IPS DF 19.7 (cell line): ENCODE results near the gene GHITM.
"Not testable (repeated sequence)": the region's sequence is repeated elsewhere in the genome, so short reads cannot be mapped to it uniquely, and the experiment has no call there.

Experiments used
- DNase-seq: peaks from one replicate; pipeline ENCODE4 v3.0.0-alpha.2; 2013; ENCODE audit warnings: low read depth, low spot score

The GHITM gene

DNA sequence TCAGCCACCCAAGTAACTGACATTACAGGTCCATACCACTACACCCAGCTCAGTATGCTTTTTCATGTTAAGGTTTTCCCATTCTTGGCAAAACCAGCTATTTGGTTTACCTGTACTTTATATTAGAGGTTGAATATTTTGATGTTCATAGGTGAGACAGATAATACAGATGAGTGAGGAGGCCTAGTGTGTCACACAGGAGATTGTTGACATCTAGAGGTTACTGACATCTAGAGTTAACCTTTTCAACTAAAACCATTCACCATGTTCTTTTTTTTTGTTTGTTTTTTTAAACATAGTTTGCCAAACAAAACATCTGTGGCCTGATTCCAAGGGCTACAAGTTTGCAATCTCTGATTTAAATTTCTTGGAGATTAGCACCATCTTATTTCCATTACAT, 8.0 kb downstream of the GHITM start:
- DNase-seq: no peak

DNA sequence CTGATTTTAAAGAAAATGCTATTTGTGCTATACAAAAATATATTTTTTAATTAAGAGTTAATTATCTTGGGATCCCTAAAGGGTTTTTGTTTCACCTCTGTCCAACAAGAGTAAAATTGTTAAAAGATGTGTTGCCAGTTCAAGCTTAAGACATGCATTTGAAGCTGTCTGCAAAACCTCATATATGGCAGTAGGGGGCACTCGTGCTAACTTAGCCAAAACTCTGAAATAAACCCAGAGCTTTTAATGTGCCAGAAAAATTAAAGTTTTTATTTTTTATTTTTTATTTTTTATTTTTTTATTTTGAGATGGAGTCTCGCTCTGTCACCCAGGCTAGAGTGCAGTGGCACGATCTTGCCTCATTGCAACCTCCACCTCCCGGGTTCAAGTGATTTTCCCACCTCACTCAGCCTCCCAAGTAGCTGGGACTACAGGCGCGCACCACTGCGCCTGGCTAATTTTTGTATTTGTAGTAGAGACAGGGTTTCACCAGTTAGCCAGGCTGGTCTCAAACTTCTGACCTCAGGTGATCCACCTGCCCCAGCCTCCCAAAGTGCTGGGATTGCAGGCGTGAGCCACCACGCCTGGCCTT, 8.8 kb downstream of the GHITM start:
- not testable (repeated sequence) for DNase-seq

DNA sequence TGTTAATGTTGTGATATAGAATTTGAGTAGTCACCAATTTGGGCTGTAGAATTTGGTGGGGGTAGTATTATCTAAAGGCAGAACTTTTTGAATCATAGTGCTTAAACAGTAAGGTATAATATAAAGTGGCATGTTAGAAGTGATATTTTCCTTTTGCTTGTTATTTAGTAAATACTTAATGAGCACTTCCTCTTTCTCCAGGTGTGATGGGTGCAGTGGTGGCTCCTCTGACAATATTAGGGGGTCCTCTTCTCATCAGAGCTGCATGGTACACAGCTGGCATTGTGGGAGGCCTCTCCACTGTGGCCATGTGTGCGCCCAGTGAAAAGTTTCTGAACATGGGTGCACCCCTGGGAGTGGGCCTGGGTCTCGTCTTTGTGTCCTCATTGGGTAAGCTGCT, 10.5 kb downstream of the GHITM start:
- no peak for DNase-seq

DNA sequence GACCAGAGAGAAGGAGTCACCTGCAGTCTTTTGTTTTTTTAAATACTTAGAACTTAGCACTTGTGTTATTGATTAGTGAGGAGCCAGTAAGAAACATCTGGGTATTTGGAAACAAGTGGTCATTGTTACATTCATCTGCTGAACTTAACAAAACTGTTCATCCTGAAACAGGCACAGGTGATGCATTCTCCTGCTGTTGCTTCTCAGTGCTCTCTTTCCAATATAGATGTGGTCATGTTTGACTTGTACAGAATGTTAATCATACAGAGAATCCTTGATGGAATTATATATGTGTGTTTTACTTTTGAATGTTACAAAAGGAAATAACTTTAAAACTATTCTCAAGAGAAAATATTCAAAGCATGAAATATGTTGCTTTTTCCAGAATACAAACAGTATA, 13.5 kb downstream of the GHITM start:
- DNase-seq: no peak

DNA sequence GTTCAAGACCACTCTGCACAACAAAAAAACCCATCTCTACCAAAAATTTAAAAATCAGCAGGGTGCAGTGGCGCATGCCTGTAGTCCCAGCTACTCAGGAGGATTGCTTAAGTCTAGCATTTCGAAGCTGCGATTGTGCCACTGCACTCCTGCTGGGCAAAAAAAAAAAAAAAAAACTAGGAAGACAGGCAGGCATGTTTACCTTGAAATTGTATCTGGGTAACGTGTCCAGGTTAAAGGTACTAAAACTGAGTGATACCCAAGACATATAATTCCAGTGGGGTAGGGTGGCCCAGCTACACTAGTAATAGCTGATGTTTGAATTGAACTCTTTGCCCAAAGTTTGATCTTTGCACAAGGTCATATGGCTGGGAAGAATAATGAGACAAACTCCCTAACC, 16.2 kb downstream of the GHITM start:
- no peak for DNase-seq

DNA sequence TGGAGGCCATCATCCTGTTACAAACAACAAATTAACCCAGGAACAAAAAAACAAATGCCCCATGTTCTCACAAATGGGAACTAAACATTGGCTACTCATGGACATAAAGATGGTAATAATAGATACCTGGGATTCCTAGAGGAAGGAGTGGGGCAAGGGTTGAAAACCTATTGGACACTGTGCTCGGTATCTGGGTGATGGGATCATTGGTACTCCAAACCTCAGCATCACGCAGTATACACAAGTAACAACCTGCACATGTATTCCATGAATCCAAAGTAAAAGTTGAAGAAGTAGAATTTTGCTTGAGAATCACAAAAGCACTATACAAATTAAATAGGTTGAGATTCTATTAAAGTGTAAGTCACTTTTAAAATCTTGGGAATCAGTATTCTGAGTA, 16.7 kb downstream of the GHITM start:
- DNase-seq: no peak

DNA sequence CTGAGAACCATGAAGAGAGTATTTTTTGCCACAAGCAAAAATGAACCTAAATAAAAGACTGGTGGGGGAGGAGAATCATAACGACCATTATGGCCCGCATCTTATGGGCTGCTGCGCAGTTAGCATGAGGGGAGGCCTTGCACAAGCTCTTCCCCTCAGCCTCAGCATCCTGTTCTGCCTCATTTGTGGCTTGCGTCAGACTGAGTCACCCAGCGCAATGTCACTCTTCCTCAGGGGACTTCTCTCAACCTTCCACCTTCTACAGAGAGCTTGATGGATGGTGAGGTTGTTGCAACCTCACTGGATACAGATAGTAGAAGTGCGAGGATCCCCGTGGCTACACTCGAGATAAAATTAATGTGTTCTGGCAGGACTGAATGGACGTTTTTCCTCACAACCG, 17.5 kb downstream of the GHITM start:
- DNase-seq: no peak

DNA sequence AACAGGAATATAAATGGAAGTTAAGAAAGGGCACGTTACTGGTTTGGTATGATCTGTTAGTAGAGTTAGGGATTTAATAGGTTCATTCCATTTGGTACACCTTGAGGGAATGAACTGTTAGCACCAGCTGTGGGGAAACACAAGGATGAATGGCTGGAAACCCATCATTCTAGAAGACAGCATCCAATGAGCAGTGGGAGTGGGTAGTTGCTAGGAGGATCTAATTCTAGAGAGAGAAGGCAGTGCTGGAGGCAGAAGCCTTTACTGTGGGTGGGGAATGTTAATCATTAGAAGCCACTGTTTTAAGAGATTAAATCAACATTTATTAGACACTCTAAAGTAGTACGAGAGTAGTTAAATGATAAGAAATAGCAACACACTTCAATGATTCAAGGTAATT, 18.8 kb downstream of the GHITM start:
- DNase-seq: no peak

DNA sequence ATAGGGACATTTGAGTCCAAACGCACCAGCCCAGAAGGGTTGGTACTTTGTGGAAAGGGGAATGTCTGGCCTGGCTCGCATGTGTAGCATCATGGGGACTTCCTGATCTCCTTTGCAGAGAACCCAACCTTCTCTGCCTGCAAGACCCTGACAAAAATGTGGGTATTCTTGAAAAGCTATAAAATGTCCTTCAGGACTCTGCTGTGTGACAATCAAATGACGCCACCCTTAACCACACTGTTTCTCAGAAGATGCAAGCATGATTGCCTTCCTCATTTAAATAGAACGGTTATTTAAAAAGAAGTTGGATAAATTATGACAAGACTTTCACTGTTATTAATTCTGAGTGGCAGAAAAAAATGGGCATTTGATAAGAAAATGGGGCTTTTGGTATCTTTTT, 19.2 kb downstream of the GHITM start:
- DNase-seq: no peak

DNA sequence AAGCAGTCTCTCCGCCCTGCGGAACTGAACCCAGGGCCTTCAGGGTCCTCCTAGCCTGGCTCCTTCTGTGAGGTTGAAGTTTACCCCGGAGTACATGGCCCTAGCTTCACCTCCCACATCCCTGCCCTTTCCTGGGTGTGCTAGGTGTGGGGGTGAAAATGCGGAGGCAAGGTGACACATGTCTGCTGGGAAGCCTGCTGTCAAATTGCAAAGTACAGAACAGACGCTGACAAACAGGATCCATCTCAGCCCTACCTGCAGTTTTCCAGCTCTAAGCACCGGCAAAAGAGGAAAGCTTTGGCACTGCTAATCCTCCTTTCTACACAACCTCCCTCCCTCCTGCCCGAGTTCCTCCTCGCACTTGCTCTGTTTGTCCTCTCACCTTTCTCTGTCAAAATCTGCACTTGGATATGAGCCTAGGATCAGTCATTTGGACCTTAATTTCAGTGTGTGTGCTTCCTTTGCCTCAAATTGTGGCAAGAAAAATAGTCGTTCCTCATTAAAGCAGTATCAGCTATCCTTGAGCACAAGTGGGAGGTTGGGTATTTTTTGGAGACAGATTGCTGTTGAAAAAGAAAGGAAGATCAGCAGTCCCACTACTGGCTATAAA, 19.9 kb downstream of the GHITM start:
- DNase-seq: no peak

DNA sequence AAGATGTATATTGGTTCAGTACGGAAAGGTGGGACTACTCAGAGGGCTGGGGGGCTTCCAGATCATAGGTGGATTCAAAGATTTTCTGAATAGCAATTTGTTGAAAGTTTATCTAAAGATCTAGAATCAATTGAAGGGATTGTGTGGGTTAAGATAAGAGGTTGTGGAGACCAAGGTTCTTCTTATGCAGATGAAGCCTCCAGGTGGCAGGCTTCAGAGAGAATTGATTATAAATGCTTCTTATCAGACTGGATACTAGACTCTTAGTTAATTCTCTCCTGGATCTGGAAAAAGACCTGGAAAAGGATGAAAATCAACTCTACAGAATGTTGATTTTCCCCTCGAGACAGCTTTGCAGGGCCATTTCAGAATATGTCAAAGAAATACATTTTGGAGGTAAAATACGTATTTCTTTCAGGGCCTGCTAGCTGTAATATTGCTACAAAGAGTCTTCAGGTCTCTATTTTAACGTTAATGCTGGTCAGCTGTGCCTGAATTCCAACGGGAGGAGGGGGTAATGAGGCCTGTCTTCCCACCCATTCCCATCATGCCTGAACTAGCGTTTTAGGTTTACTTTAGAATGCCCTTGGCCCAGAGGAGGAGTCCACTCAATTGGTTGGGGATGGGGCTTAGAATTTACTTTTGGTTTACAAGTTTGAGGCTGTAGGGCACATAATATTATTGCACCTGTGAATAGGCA, 21.5 kb downstream of the GHITM start:
- DNase-seq: no peak

DNA sequence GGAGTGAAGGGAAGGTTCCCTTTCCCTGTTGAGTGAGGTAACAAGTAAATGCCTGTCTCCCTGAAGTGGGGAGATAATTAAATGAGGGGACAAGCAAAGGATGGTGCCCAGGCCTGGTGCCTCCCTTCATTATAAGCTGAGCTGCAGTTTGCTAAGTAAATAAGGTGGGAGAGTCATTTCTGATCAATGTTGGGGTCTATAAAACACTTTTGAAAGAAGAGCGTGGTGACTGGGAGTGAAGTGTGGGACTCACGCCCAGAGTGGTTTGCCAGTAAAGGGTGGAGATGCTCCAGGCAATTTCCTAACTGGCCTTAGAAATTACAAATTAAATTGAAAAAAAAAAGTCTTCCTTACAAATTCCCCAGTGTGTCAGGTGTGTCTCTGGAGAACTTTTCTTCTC, 24.7 kb downstream of the GHITM start:
- DNase-seq: no peak

DNA sequence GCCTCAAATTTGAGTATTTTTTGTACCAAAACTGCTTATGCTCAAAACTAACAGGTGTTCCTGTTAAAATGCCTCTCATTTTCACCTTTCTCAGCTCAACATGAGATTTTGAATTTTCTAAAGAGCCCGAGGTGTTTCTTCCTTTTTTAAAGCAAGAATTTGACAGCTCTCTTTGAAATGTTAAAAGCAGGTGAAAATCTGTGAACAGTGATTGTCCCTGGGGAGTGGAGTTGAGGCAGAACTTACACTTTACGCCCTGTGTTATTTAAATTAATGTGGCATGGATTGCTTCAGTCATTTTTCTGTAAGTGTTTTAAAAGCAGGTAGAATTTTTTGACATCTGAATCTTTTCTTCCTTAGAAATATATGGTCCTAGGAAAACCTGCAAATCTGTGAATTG, 25.1 kb downstream of the GHITM start:
- no peak for DNase-seq

DNA sequence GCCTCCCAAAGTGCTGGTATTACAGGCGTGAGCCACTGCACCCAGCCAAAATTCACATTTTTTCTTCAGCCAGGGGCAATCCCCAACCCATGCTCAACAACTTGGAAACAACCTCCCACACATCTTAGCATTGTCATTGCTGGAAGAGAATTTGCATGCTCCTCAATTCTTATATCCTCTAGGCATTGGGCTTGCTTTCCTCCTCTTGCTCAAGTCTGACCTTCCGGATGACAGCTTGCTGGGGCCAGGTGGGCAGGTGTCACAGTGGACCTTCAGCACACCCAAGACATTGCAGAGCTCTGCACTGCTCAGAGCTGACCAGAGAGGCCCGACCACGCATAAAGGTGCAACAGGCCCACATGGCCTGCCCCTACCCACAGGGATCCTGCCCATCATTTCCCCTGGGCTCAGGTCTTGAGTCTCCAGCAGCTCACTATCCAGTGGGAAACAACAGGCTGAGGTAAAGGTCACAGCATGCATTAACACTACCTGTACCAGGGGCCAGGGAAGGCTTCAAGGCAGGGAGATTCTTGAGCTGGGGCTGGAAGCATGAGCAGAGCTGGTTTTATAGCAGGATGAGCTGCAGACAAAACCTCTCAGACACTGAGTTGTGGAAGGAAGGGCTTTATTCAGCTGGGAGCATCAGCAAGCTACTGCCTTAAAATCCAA, 27.4 kb downstream of the GHITM start:
- DNase-seq: no peak

DNA sequence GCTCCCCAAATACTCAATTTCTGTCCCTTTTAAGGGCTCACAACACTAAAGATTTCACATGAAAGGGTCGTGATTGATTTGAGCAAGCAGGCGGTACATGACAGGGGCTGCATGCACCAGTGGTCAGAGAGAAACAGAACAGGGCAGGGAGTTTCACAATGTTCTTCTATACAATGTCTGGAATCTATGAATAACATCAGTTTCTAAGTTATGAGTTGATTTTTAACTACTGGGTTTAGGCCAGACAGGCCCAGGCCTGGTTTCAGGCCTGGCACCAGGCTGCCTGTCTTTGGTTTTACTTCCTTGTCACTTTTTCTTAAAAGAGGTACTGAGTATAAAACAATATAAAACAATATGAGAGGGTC, 28.0 kb downstream of the GHITM start:
- not testable (repeated sequence) for DNase-seq

DNA sequence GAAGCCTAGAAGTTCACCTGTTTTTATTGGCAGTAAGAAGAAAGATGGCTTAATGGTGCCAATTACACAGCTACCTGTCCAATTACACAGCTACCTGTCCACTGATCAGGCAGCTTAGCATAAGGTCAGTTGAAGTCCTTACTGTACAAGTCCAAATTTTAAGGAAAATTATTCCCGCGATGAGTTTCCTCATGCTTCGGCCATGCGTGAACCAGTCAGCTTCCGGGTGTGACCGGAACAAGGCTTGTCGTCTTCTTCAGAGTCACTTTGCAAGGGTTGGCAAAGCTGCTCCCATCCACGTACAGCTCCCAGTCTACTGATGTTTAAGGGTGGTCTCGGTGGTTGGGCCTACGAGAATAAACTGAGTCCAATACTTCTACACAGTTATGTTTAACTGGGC, 29.1 kb downstream of the GHITM start:
- not testable (repeated sequence) for DNase-seq

DNA sequence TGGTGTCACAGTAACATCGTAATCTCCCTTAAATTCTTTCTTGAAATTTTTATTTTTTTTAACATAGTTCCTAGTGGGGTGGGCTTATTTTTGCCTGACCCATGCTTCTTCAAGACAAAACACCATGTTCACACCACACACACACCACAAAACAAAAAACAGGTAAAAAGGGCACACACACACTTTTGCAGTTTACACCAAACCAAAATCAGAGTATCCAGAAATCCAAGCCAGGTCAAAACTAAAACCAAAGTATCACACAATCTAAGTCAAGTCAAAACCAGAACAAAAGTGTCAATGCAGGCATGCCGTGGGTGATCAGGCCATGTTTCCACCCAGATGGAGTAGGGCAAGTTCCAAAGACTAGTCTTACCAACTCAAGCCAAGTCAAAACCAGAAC, 31.9 kb downstream of the GHITM start:
- not testable (repeated sequence) for DNase-seq

DNA sequence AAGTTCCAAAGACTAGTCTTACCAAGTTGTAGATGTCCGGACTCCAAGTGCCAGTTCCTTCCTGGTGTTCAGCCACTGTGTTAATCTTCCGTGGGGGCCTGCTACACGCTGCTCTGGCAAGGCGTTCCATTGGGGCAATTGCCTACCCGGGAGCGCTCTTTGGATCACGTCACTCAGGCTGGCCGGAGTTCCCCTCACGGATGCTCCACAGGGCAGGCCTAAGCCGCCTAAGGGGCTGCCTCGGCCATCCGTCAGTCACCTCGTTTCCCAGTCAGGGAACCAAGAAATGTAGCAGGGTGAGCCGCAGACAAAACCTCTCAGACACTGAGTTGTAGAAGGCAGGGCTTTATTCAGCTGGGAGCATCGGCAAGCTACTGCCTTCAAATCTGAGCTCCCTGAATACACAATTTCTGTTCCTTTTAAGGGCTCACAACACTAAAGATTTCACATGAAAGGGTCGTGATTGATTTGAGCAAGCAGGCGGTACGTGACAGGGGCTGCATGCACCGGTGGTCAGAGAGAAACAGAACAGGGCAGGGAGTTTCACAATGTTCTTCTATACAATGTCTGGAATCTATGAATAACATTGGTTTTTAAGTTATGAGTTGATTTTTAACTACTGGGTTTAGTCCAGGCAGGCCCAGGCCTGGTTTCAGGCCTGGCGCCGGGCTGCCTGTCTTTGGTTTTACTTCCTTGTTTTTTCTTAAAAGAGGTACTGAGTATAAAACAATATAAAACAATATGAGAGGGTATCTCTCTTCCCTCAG, 32.6 kb downstream of the GHITM start:
- DNase-seq: not testable (repeated sequence)

DNA sequence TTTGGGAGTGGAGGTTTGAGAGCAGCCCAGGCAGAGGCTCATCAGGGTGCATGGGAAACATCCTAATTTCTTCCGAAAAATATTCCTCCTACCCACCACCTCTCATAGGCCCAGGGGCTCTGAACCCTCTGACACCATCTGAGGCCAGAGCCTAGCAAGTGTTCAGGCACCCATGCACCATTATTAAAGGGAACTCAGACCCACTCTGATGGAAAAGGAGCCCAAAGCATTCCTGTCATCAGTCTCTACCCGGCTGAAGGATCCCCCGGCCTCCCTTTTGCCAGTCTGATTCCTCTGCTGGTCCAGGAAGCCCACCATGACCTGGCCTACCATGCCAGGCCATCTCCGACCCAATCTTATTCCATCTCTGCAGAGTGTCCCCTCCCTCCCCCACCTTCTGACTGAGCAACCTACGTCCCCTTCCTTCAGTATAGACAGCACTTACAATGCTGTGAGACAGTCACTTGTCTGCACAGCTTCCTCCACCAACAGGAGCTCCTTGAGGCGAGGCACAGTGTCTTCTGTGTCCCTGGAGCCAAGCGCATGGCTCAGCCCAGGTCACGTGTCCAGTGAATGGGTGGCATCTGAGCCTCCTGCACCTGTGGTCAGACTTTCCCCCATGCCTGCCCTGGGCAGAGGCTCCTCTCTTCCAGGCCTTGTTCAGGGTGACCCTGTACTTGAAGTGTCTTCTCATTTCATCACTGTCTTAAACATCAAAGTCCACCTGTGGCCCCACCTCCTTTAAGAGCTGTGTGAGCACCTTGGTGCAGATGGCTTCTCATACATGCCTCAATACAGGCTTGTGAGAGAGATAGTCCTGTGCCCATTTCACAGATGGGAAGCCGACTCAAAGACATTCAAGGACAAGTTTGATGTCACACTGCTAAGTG, 33.4 kb downstream of the GHITM start:
- DNase-seq: no peak

DNA sequence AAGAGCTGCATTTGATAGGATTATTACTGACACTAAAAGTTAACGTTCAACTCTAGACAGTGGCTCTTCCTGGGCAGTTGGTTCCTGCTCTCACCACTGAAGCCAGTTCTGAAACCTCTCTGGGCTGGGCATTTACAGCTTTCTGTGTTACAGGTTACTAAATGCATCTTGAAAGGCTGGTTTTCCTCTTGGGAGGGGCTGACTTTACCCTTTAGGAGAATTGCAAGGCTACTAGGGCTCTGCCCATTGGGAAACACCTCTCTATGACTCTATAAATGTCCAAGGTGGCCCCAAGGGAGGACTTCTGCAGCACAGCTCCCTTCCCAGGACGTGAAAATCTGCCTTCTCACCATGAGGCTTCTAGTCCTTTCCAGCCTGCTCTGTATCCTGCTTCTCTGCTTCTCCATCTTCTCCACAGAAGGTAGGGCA, 34.2 kb downstream of the GHITM start, which contains the start of gene GPR15LG:
TSS of gene GPR15LG (plus strand) at position 301 of the 429 bp plus-strand sequence. CDS start at position 352, 51 bp downstream.
- DNase-seq: no peak

DNA sequence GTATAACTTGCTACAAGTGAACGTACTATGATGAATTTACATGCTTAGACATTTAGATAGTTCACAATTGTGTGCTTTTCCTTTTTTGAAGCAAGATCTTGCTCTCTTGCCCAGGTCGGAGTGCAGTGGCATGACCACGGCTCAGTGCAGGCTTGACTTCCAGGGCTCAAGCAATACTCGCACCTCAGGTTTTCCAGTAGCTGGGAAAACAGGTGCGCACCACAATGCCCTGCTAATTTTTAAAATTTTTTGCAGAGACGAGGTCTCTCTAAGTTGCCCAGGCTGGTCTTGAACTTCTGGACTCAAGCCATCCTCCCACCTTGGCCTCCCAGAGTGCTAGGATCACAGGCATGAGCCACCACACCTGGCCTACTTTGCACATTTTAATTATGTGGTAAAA, 36.1 kb downstream of the GHITM start:
- DNase-seq: no peak
